Coronary artery (tissue), 2 donors: Measurements from ENCODE around the gene CPED1.
A peak's percentile ranks its signal among the peaks of the same experiment; 100 is the strongest.
"Not testable (repeated sequence)": the region's sequence is repeated elsewhere in the genome, so short reads cannot be mapped to it uniquely, and the experiment has no call there.

Source experiments
- DNase-seq: peaks from one replicate; pipeline ENCODE4 v3.0.0-alpha.2; 2017; ENCODE audit warnings: low spot score
- H3K27ac ChIP-seq, 2 donors: fragments of 200-600 bp; sonication (generic); one replicate each; pipeline ENCODE4 v1.5.1; 2016 to 2019
- H3K4me3 ChIP-seq: fragments of 200-600 bp; sonication (generic); 2 replicates; pipeline ENCODE4 v1.5.1; 2016; ENCODE audit warnings: mild to moderate bottlenecking, moderate library complexity
- TF ChIP-seq, protein P1 (sequence below): fragments of 200-600 bp; sonication (generic); IDR thresholded peaks from one replicate; pipeline ENCODE4 v1.5.1; 2019; ENCODE audit warnings: antibody characterized with exemption

The CPED1 gene

DNA sequence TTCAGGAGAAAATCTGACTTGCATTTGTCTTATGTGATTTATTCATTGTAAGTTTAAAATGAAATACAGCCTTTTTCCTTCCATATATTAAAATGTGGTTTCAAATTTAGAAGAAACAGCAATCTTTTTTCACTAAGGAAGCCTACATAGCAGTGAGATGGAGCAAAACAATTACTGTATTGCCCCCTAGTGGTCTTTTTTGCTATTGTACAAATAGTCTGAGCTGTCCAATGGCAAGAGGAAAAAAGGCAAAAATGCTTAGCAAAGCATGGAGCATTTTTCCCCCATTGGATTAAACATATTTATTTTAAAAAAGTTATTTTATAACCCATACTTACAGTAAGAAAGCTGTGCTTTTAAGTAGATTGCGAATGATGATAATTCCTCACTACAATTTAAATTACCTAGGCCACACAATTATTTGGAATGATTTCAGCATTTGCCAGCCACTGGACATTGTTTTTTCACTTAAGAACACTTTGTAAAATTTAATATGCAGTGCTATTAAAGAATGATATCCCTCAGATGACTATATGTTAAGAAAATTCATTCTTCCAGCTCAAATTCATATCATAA is 119.5 kb downstream of the CPED1 start:
- Histone ChIP-seq H3K27ac (no peak overlapping the region), H3K4me3 (no peak overlapping the region)
- no peak for DNase-seq
- TF ChIP-seq, protein P1, sequence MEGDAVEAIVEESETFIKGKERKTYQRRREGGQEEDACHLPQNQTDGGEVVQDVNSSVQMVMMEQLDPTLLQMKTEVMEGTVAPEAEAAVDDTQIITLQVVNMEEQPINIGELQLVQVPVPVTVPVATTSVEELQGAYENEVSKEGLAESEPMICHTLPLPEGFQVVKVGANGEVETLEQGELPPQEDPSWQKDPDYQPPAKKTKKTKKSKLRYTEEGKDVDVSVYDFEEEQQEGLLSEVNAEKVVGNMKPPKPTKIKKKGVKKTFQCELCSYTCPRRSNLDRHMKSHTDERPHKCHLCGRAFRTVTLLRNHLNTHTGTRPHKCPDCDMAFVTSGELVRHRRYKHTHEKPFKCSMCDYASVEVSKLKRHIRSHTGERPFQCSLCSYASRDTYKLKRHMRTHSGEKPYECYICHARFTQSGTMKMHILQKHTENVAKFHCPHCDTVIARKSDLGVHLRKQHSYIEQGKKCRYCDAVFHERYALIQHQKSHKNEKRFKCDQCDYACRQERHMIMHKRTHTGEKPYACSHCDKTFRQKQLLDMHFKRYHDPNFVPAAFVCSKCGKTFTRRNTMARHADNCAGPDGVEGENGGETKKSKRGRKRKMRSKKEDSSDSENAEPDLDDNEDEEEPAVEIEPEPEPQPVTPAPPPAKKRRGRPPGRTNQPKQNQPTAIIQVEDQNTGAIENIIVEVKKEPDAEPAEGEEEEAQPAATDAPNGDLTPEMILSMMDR = peak; percentile 27

DNA sequence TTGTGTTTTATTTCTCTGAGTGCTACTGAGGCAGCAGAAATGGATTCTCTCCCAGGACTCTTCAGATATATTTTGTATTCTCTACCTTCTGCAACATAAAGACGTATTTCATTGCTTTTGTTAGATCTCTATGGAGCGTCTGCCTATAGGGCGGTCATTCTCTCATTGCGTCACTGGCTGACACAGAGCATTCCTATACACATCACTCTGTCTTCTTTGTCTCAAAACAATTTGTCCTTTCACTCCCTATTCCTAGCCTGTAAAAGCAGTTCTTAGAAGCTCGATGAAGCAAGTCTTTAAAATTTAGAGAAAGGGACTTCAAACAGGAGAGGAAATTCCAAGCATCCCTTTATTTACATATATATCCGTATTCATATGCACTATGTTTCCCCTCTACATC is 120.6 kb downstream of the CPED1 start:
- H3K27ac ChIP-seq = no peak overlapping the region
- no peak overlapping the region for H3K4me3 ChIP-seq
- DNase-seq = no peak
- TF ChIP-seq, protein P1 = no peak

DNA sequence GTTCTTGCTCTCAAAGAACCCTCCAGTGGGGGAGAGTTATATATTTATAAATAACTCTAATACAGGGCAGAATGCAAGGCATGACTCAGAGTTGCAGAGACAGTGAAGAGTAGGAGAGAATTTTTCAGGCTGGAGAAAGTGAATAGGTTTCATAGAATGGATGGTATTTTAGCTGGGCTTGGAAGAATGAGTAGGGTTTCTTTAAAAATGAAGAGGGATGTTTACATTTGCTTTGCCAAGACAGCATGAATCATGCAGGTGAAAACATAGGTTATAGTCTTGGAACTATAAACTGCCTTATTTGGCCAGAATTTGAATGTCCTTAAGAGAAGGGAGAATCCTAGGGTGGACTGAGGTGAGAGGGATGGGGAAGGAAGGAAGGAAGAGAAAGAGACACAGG is 124.8 kb downstream of the CPED1 start:
- no peak overlapping the region for H3K4me3 ChIP-seq
- no peak overlapping the region for H3K27ac ChIP-seq

DNA sequence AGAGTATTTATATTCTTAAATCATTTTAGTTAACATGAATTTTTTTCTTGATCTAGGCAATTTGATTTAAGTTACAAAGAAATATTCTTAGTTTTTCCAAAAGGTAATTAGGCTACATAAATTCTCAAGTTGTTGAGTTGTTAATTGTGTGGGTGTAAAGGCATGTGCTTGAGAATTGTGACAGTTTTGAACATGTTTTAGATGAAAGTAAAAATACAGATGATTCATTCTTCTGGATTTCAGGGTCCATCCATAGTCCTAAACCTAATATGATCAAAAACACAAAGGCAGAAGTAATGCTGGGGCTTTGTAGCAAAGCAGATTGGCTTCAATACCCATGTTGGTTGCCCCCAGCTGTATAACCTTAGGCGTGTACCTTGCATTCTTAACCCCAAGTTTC is 127.9 kb downstream of the CPED1 start:
- no peak for DNase-seq
- TF ChIP-seq, protein P1 = no peak
- Histone ChIP-seq H3K27ac (no peak overlapping the region), H3K4me3 (no peak overlapping the region)

More for the DNA sequence above, 124.8 kb downstream of the CPED1 start:
- no peak for DNase-seq
- TF ChIP-seq, protein P1 = no peak

DNA sequence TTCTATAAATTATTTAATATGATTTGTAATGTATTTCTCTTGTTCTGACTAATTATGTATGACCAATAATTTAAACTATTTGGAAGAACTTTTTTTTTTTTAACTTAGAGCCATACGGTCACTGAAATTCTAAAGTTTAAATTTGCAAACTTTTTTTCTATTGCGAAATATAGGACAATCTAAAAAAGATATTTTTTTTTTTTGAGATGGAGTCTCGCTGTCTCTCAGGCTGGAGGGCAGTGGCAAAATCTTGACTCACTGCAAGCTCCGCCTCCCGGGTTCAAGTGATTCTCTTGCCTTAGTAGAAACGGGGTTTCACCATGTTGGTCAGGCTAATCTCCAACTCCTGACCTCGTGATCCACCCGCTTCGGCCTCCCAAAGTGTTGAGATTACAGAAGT is 130.5 kb downstream of the CPED1 start:
- no peak overlapping the region for H3K27ac ChIP-seq
- no peak overlapping the region for H3K4me3 ChIP-seq
- DNase-seq = no peak
- TF ChIP-seq, protein P1 = no peak

DNA sequence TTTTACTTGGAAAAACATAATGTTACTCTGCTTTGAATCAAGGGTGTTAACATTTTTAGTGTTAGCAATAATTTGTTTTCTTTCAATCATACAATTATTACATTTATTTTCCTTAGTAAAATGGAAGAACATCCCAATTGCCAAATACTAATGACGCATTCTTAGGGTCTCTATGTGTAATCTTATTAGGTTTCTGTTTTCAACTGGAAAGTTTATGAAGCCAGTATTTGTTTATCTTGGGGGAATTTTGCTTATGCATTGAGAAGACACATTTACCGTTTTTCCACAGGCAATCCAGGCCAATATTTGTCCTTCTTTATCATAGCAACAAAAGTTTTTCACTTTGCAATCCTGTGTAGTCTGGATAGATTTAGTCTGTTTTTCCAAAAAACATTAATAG is 134.5 kb downstream of the CPED1 start:
- no peak overlapping the region for H3K4me3 ChIP-seq
- no peak overlapping the region for H3K27ac ChIP-seq
- TF ChIP-seq, protein P1 = no peak
- no peak for DNase-seq

DNA sequence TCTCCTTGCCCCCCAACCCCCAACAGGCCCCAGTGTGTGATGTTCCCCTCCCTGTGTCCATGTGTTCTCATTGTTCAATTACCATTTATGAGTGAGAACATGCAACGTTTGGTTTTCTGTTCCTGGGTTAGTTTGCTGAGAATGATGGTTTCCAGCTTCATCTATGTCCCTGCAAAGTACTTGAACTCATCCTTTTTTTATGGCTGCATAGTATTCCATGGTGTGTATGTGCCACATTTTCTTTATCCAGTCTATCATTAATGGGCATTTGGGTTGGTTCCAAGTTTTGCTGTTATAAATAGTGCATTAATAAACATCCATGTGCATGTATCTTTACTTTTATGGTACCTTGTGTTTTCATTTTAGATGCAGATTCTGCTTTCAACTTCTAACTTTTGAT is 136.9 kb downstream of the CPED1 start:
- H3K27ac ChIP-seq, DNase-seq: not testable (repeated sequence)

DNA sequence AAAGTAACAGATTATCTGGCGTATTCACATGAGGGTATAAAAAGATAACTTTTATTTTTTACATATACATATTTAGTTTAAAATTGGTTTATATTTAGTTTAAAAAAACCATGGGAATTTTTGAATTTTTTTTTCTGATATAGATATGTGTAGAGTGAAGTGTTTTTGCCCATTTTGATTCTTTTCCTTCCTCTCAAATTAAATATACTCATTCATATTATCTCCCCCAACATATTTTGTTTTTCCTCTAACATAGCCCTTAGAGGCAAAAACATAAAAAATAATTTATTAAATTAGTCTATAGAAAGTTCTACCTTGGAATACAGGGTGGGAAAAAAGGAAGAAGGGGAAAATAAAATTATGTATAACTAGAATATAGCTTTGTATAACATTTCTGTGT is 137.7 kb downstream of the CPED1 start:
- DNase-seq = no peak
- TF ChIP-seq, protein P1 = no peak
- no peak overlapping the region for H3K4me3 ChIP-seq
- no peak overlapping the region for H3K27ac ChIP-seq

More for the DNA sequence above, 136.9 kb downstream of the CPED1 start:
- H3K4me3 ChIP-seq = not testable (repeated sequence)
